IMR-90 (cell line): Measurements from ENCODE around the gene PRKCA. TPM values are rescaled to one million over a fixed set of nuclear protein-coding genes. Genes with fewer than 3 reads are reported as not detected.
A peak's percentile ranks its signal among the peaks of the same experiment; 100 is the strongest.

Experiments used
- ATAC-seq: fragments of 200-7000 bp; cut with Tn5 transposase; 2 replicates; pipeline ENCODE4 v1.9.1; 2020; ENCODE audit warnings: low read depth, mild to moderate bottlenecking, moderate library complexity
- BruUV-seq: library from RNA; stranded (reverse); fragments of 400-500 nt; replicated peaks from 2 replicates; lab custom pipeline; 2021; lab: Mats Ljungman, UMichigan
- CTCF ChIA-PET: fragments of 300-600 bp; formaldehyde crosslinking; extraction: SDS; loops from one replicate; lab custom pipeline; 2021; ENCODE audit warnings: antibody characterized with exemption; lab: Yijun Ruan, JAX
- POLR2A ChIA-PET: fragments of 300-600 bp; sonication (Branson Sonifier 250); formaldehyde crosslinking; loops from one replicate; lab custom pipeline; 2022; ENCODE audit warnings: antibody characterized with exemption; ENCODE audit not compliant: unreplicated experiment; lab: Charles Lee
- DNase-seq: peaks from one replicate; pipeline ENCODE4 v3.0.0; 2013
- H2AFZ ChIP-seq: replicated peaks from 2 replicates; pipeline ENCODE3; 2013; ENCODE audit warnings: low read length, mild to moderate bottlenecking; ENCODE audit not compliant: poor library complexity
- H2AK5ac ChIP-seq: 2 replicates; pipeline ENCODE4 v1.6.1; 2013; ENCODE audit warnings: low read depth, low read length, inconsistent platforms
- H2AK9ac ChIP-seq: replicated peaks from 2 replicates; pipeline ENCODE3; 2013; ENCODE audit warnings: mild to moderate bottlenecking, low read depth, low read length, moderate library complexity; ENCODE audit not compliant: poor library complexity
- H2BK120ac ChIP-seq: 2 replicates; pipeline ENCODE4 v1.6.1; 2013; ENCODE audit warnings: low read depth, low read length, inconsistent platforms
- H2BK15ac ChIP-seq: 3 replicates; pipeline ENCODE4 v1.6.1; 2013; ENCODE audit warnings: low read depth, low read length, inconsistent platforms
- H2BK20ac ChIP-seq: 2 replicates; pipeline ENCODE4 v1.6.1; 2013; ENCODE audit warnings: low read depth, mild to moderate bottlenecking, inconsistent platforms, low read length, moderate library complexity
- H2BK5ac ChIP-seq: 2 replicates; pipeline ENCODE4 v1.6.1; 2013; ENCODE audit warnings: mild to moderate bottlenecking, low read depth, low read length, inconsistent platforms; ENCODE audit not compliant: poor library complexity, severe bottlenecking
- H3K14ac ChIP-seq: replicated peaks from 2 replicates; pipeline ENCODE4 v1.6.1; 2013; ENCODE audit warnings: low read depth, low read length, inconsistent platforms
- H3K18ac ChIP-seq: 2 replicates; pipeline ENCODE4 v1.6.1; 2013; ENCODE audit warnings: low read depth, low read length, control low read depth
- H3K23ac ChIP-seq: 2 replicates; pipeline ENCODE4 v1.6.1; 2013; ENCODE audit warnings: low read depth, low read length, inconsistent platforms
- H3K27ac ChIP-seq: 2 replicates; pipeline ENCODE4 v1.5.1; 2013; ENCODE audit warnings: mild to moderate bottlenecking, control low read depth, low read length; ENCODE audit not compliant: insufficient read depth
- H3K27me3 ChIP-seq: 2 replicates; pipeline ENCODE4 v1.6.1; 2013; ENCODE audit warnings: low read length; ENCODE audit not compliant: control insufficient read depth, insufficient read depth
- H3K36me3 ChIP-seq: 2 replicates; pipeline ENCODE4 v1.6.1; 2013; ENCODE audit warnings: low read length, mixed read lengths; ENCODE audit not compliant: control insufficient read depth, insufficient read depth
- H3K4ac ChIP-seq: 2 replicates; pipeline ENCODE4 v1.6.1; 2013; ENCODE audit warnings: low read depth, low read length, inconsistent platforms
- H3K4me1 ChIP-seq: 2 replicates; pipeline ENCODE4 v1.6.1; 2013; ENCODE audit warnings: low read length, mixed read lengths; ENCODE audit not compliant: control insufficient read depth, insufficient read depth
- H3K4me2 ChIP-seq: 2 replicates; pipeline ENCODE4 v1.6.1; 2013; ENCODE audit warnings: low read depth, mild to moderate bottlenecking, control low read depth, low read length, moderate library complexity
- H3K4me3 ChIP-seq: 2 replicates; pipeline ENCODE4 v1.5.1; 2013; ENCODE audit warnings: low read depth, mild to moderate bottlenecking, control low read depth, low read length, moderate library complexity; ENCODE audit not compliant: insufficient read depth
- H3K56ac ChIP-seq: 2 replicates; pipeline ENCODE4 v1.6.1; 2013; ENCODE audit warnings: low read length, inconsistent platforms; ENCODE audit not compliant: insufficient read depth; ENCODE audit errors: extremely low read depth
- H3K79me1 ChIP-seq, 2 experiments: 2 replicates each; pipeline ENCODE4 v1.6.1; 2013; ENCODE audit warnings: low read length in 2 of 2, inconsistent platforms in 1 of 2, low read depth in 1 of 2
- H3K9ac ChIP-seq: 2 replicates; pipeline ENCODE4 v1.6.1; 2013; ENCODE audit warnings: low read depth, low read length, control low read depth
- H3K9me1 ChIP-seq: 2 replicates; pipeline ENCODE4 v1.6.1; 2013; ENCODE audit warnings: low read length, inconsistent platforms; ENCODE audit not compliant: insufficient read depth
- H3K9me3 ChIP-seq: 2 replicates; pipeline ENCODE4 v1.6.1; 2013; ENCODE audit warnings: low read length; ENCODE audit not compliant: control insufficient read depth, insufficient read depth
- H4K20me1 ChIP-seq: 2 replicates; pipeline ENCODE4 v1.6.1; 2013; ENCODE audit warnings: low read length, inconsistent platforms; ENCODE audit not compliant: insufficient read depth
- H4K5ac ChIP-seq: 2 replicates; pipeline ENCODE4 v1.6.1; 2013; ENCODE audit warnings: mild to moderate bottlenecking, low read depth, low read length, control low read depth
- H4K8ac ChIP-seq, 2 experiments: 2 replicates each; pipeline ENCODE4 v1.6.1; 2013; ENCODE audit warnings: low read depth in 2 of 2, low read length in 2 of 2, control low read depth in 1 of 2, inconsistent platforms in 1 of 2
- H4K91ac ChIP-seq: 2 replicates; pipeline ENCODE4 v1.6.1; 2013; ENCODE audit warnings: low read depth, low read length, inconsistent platforms; ENCODE audit not compliant: insufficient read depth
- BHLHE40 ChIP-seq: fragments of 150-350 bp; IDR thresholded peaks from 2 replicates; pipeline ENCODE4 v1.6.1; 2016; ENCODE audit warnings: mild to moderate bottlenecking, low read depth, low read length
- CEBPB ChIP-seq: IDR thresholded peaks from 2 replicates; pipeline ENCODE4 v1.6.1; 2012; ENCODE audit warnings: low read depth, low read length, improper control_type of control experiment
- CHD1 ChIP-seq: IDR thresholded peaks from 2 replicates; pipeline ENCODE4 v1.6.1; 2012; ENCODE audit warnings: low read depth, low read length, improper control_type of control experiment
- ELK1 ChIP-seq: fragments of 150-350 bp; IDR thresholded peaks from 2 replicates; pipeline ENCODE4 v1.6.1; 2016; ENCODE audit warnings: low read depth, mild to moderate bottlenecking, low read length, moderate library complexity, borderline replicate concordance
- FOS ChIP-seq: fragments of 150-350 bp; IDR thresholded peaks from 2 replicates; pipeline ENCODE4 v1.6.1; 2016; ENCODE audit warnings: low read depth, low read length
- MAFK ChIP-seq: IDR thresholded peaks from 2 replicates; pipeline ENCODE4 v1.6.1; 2012; ENCODE audit warnings: low read depth, low read length, improper control_type of control experiment
- MAZ ChIP-seq: IDR thresholded peaks from 2 replicates; pipeline ENCODE4 v1.6.1; 2012; ENCODE audit warnings: low read depth, mild to moderate bottlenecking, low read length, improper control_type of control experiment, moderate library complexity, borderline replicate concordance
- NFE2L2 ChIP-seq: fragments of 150-350 bp; IDR thresholded peaks from 2 replicates; pipeline ENCODE4 v1.6.1; 2016; ENCODE audit warnings: low read depth, mild to moderate bottlenecking, low read length
- POLR2A ChIP-seq: IDR thresholded peaks from 2 replicates; pipeline ENCODE4 v1.6.1; 2012; ENCODE audit warnings: mild to moderate bottlenecking, low read depth, low read length
- RAD21 ChIP-seq: IDR thresholded peaks from 2 replicates; pipeline ENCODE4 v1.6.1; 2012; ENCODE audit warnings: low read length, improper control_type of control experiment
- RCOR1 ChIP-seq: IDR thresholded peaks from 2 replicates; pipeline ENCODE4 v1.6.1; 2012; ENCODE audit warnings: mild to moderate bottlenecking, low read length, improper control_type of control experiment; ENCODE audit not compliant: insufficient replicate concordance
- RFX5 ChIP-seq: IDR thresholded peaks from 2 replicates; pipeline ENCODE4 v1.8.0; 2012; ENCODE audit warnings: low read depth, mild to moderate bottlenecking, low read length, moderate library complexity
- SMC3 ChIP-seq: fragments of 150-350 bp; IDR thresholded peaks from 2 replicates; pipeline ENCODE4 v1.6.1; 2016; ENCODE audit warnings: low read depth, mild to moderate bottlenecking, antibody characterized with exemption, low read length, moderate library complexity
- USF2 ChIP-seq: fragments of 150-350 bp; IDR thresholded peaks from 2 replicates; pipeline ENCODE4 v1.6.1; 2017; ENCODE audit warnings: mild to moderate bottlenecking, antibody characterized with exemption, low read length, low read depth
- whole genome bisulfite sequencing, 2 experiments: methylation state at CpG; one replicate each; pipeline versions ENCODE4 v1.1.5 to v1.1.7; 2013; ENCODE audit warnings: missing lambda C conversion rate in 2 of 2; ENCODE audit not compliant: insufficient read length in 1 of 2; ENCODE audit errors: extremely low coverage in 2 of 2; 5-methylcytosine and 5-hydroxymethylcytosine counted together
- dilution Hi-C: fragments of 300-500 bp; cut with HindIII; formaldehyde crosslinking; loops from one replicate; pipeline ENCODE4 v1.14.3; 2018; ENCODE audit warnings: low sequenced_read_pairs; ENCODE audit not compliant: unreplicated experiment
- in situ Hi-C: fragments of 300-500 bp; cut with MboI; formaldehyde crosslinking; loops from 3 replicates; pipeline ENCODE4 v1.14.3; 2019; ENCODE audit warnings: low sequenced_read_pairs, inconsistent platforms, mixed read lengths
- intact Hi-C: fragments of 100-400 bp; cut with micrococcal nuclease; formaldehyde crosslinking; loops from 2 replicates; pipeline ENCODE4 v1.10.0; 2022
- polyA plus RNA-seq, 3 experiments: library from polyadenylated mRNA; depleted of rRNA; stranded (reverse); fragments of >200 nt; gene quantifications; 2 replicates each; pipeline ENCODE4 v1.2.3, GENCODE V29; 2012; ENCODE audit warnings: low replicate concordance in 1 of 3
- total RNA-seq: library from RNA; depleted of rRNA; stranded (reverse); fragments of >200 nt; gene quantifications from 2 replicates; pipeline ENCODE4 v1.2.3, GENCODE V29; 2012

Gene PRKCA
- total and polyA plus RNA-seq, 2 of the 4 experiments (the other 2 are of a cell fraction) = 31.0 to 46.0 TPM

GRCh38 chr17:66691644-66692420 is 389.4 kb downstream of the PRKCA start:
- CTCF ChIA-PET = no interaction called here
- Histone ChIP-seq H3K23ac (peak overlapping the region; percentile 95), H2AK5ac (peak overlapping the region; percentile 70), H4K20me1 (peaks cover 5% of the 10 kb centered on the region; the same call in 1 of the 2 replicates), H3K4me3 (no peak overlapping the region), H2BK20ac (peak overlapping the region; percentile 53; the same call in 1 of the 2 replicates), H3K27ac (peak overlapping the region; percentile 86; the same call in 1 of the 2 replicates), H3K79me1 (peaks cover 0 to 10% of the 10 kb centered on the region in 2 experiments; a peak in 1 of 4 replicates), H2AFZ (peak overlapping the region; percentile 54), H3K27me3 (no peaks in the 10 kb centered on the region), H3K9me3 (no peaks in the 10 kb centered on the region), H3K4me2 (peak overlapping the region; percentile 2; the same call in 1 of the 2 replicates), H3K9ac (no peak overlapping the region), H3K9me1 (peaks cover 8% of the 10 kb centered on the region), H3K56ac (no peak overlapping the region), H3K14ac (peak overlapping the region; percentile 74), H2BK15ac (peak overlapping the region; percentile 48; the same call in 2 of the 3 replicates), H3K4me1 (peaks cover 11% of the 10 kb centered on the region), H4K5ac (peak overlapping the region; percentile 56; the same call in 1 of the 2 replicates), H4K8ac (peak overlapping the region; percentile 47 to 64), H2BK5ac (peak overlapping the region; percentile 35), H3K18ac (peak overlapping the region; percentile 71), H3K4ac (peak overlapping the region; percentile 67), H3K36me3 (peaks cover 32% of the 10 kb centered on the region), H4K91ac (0 out of 2 replicates have a peak overlapping the region, but pooled peaks have one; percentile 27), H2AK9ac (peak overlapping the region; percentile 25), H2BK120ac (no peak overlapping the region; the same call in 1 of the 2 replicates)
- no TSS peak for BruUV-seq
- peak; percentile 88 for ATAC-seq
- in situ Hi-C loops (no loop called here), dilution Hi-C loops (no loop called here), intact Hi-C loops (no loop called here)
- 46% methylated on average over 8 of the region's 12 CpGs; no CpG with 5 or more reads in 1 of the 2 experiments for WGBS, 2 experiments
- peak; percentile 64 for DNase-seq
- POLR2A ChIA-PET = no interaction called here
- no peak for TF ChIP-seq CHD1
- TF ChIP-seq POLR2A = no peak
- TF ChIP-seq CEBPB = no peak
- no peak for TF ChIP-seq RAD21
- TF ChIP-seq BHLHE40 = no peak
- no peak for TF ChIP-seq NFE2L2
- TF ChIP-seq RFX5 = no peak
- no peak for TF ChIP-seq MAZ
- TF ChIP-seq FOS = no peak
- no peak for TF ChIP-seq RCOR1
- TF ChIP-seq SMC3 = no peak
- no peak for TF ChIP-seq MAFK
- no peak for TF ChIP-seq ELK1
- no peak for TF ChIP-seq USF2
